Stimulated activated naive CD8-positive, alpha-beta T cell treated with anti-CD3 and anti-CD28 coated beads, Interleukin-15, Interleukin-2, amounts not matched to agents 100 ng/mL and 50 ng/mL, for 24 hours (primary cell): ENCODE measurements around the gene RET.
A peak's percentile ranks its signal among the peaks of the same experiment; 100 is the strongest.
"Not testable (repeated sequence)": the region's sequence is repeated elsewhere in the genome, so short reads cannot be mapped to it uniquely, and the experiment has no call there.

ENCODE experiments used
- H3K27ac Mint-ChIP-seq: one replicate; pipeline ENCODE4 v1.8.0; 2021; ENCODE audit warnings: mild to moderate bottlenecking, mixed read lengths
- H3K27me3 Mint-ChIP-seq: one replicate; pipeline ENCODE4 v1.8.0; 2021; ENCODE audit warnings: mixed read lengths
- H3K36me3 Mint-ChIP-seq: one replicate; pipeline ENCODE4 v1.8.0; 2021; ENCODE audit warnings: low read depth, mixed read lengths
- H3K4me1 Mint-ChIP-seq: one replicate; pipeline ENCODE4 v1.8.0; 2021; ENCODE audit warnings: low read depth, mixed read lengths
- H3K4me3 Mint-ChIP-seq: one replicate; pipeline ENCODE4 v1.8.0; 2021; ENCODE audit warnings: mild to moderate bottlenecking, mixed read lengths
- H3K9me3 Mint-ChIP-seq: one replicate; pipeline ENCODE4 v1.8.0; 2021; ENCODE audit warnings: mixed read lengths

RET gene

DNA sequence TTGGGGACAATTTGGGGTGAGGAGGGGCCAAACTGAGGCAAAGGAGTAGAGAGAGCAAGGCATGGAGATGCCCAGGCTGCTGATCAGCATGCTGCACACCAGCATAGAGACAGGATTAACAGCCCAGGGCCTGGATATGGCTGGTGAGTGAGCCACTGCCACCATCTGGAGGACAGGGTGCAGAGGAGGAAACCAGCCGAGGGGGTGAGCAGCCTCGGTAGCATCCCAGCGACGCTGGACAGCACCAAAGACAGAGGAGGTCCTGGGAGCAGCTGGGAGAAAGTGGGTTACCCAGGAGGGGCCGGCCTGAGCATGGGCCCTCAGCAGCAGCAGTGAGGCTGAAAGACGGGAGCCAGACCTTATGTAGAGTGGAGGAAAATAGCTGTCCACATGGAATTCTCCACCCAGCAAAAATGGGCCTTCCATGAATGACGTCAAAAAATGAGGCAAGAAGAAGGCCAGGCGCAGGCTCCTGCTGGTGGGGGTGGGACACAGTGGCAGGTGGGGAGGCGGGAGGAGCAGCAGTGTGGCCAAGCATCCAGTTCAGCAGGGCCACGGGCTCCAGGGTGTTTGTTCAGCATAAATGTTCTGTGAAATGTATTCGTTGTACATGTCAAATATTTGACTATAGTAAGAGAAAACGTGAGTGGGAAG is 16.7 kb downstream of the RET start:
- Mint-ChIP-seq H3K27me3 (peaks cover 3% of the 10 kb centered on the region), H3K27ac (no peak overlapping the region)

DNA sequence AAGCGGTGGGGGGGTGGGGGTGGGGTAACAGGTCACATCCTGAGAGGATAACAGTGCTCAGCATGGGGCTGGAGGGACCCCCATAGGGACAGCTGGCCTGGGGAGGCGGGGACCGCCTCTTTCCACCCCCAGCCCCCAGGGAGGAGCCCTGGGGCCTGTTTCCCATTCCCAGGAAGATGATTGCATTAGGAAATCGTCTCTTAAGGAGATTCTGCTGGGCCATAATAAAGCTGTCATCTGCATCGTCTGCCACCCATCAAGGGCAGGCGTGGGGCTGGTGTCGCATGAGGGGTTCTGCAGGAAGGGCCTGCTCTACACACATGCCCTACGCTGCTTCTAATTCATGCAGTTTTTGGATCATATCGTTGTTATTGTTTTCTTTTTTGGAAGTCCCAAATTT is 17.2 kb downstream of the RET start:
- no peaks in the 10 kb centered on the region for H3K36me3 Mint-ChIP-seq
- no peak overlapping the region for H3K4me3 Mint-ChIP-seq
- H3K9me3 Mint-ChIP-seq: no peaks in the 10 kb centered on the region
- no peaks in the 10 kb centered on the region for H3K4me1 Mint-ChIP-seq
- no peak overlapping the region for H3K27ac Mint-ChIP-seq
- H3K27me3 Mint-ChIP-seq: peaks cover 3% of the 10 kb centered on the region

More for the DNA sequence above, 16.7 kb downstream of the RET start:
- H3K4me3 Mint-ChIP-seq: no peak overlapping the region
- H3K9me3 Mint-ChIP-seq: no peaks in the 10 kb centered on the region
- no peaks in the 10 kb centered on the region for H3K4me1 Mint-ChIP-seq
- H3K36me3 Mint-ChIP-seq: no peaks in the 10 kb centered on the region

DNA sequence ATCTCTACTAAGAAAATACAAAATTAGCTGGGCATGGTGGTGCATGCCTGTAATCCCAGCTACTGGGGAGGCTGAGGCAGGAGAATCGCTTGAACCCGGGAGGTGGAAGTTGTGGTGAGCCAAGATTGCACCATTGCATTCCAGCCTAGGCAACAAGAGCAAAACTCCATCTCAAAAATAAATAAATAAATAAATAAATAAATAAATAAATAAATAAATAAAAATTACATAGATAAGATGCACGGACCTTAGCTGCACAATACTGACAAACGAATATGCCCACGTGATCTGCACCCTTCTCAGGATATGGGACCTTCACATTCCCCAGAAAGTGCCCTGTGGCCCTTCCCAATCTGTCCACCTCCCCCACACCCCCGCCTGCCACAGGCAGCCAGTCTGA is 22.5 kb downstream of the RET start:
- H3K4me1 Mint-ChIP-seq, H3K27ac Mint-ChIP-seq, H3K36me3 Mint-ChIP-seq, H3K4me3 Mint-ChIP-seq, H3K9me3 Mint-ChIP-seq: not testable (repeated sequence)
- peaks cover 25% of the 10 kb centered on the region for H3K27me3 Mint-ChIP-seq

DNA sequence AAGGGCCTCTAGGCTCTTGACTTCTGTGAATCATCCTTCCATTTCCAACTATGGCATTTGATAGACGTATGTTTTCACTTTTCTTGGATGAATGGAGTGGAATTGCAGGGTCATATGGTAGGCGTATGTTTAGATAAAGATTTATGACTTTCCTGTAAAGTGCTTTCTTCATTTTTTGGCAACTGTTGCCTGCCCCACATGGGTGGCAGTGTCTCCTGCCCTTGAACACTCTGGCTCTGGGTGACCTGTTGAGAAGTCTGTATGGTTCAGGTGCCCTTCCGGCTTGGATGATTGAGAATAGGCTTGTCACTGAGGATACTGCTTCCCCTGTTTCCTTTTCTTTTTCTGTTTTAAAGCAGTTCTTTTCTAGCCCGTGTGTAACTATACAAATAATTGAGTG is 23.1 kb downstream of the RET start:
- H3K9me3 Mint-ChIP-seq: no peaks in the 10 kb centered on the region
- no peak overlapping the region for H3K27ac Mint-ChIP-seq
- H3K36me3 Mint-ChIP-seq: no peaks in the 10 kb centered on the region
- no peaks in the 10 kb centered on the region for H3K4me1 Mint-ChIP-seq
- peaks cover 25% of the 10 kb centered on the region for H3K27me3 Mint-ChIP-seq
- no peak overlapping the region for H3K4me3 Mint-ChIP-seq

DNA sequence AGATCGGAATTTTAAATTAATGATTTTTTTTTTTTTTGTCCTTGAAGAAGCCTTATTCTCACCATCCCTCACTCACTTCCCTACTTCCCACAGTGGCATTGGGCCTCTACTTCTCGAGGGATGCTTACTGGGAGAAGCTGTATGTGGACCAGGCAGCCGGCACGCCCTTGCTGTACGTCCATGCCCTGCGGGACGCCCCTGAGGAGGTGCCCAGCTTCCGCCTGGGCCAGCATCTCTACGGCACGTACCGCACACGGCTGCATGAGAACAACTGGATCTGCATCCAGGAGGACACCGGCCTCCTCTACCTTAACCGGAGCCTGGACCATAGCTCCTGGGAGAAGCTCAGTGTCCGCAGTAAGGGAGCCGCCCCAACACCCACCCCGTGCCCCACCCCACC is 23.5 kb downstream of the RET start:
- Mint-ChIP-seq H3K4me1 (no peaks in the 10 kb centered on the region), H3K36me3 (no peaks in the 10 kb centered on the region), H3K4me3 (no peak overlapping the region), H3K9me3 (no peaks in the 10 kb centered on the region), H3K27me3 (peaks cover 25% of the 10 kb centered on the region), H3K27ac (no peak overlapping the region)

DNA sequence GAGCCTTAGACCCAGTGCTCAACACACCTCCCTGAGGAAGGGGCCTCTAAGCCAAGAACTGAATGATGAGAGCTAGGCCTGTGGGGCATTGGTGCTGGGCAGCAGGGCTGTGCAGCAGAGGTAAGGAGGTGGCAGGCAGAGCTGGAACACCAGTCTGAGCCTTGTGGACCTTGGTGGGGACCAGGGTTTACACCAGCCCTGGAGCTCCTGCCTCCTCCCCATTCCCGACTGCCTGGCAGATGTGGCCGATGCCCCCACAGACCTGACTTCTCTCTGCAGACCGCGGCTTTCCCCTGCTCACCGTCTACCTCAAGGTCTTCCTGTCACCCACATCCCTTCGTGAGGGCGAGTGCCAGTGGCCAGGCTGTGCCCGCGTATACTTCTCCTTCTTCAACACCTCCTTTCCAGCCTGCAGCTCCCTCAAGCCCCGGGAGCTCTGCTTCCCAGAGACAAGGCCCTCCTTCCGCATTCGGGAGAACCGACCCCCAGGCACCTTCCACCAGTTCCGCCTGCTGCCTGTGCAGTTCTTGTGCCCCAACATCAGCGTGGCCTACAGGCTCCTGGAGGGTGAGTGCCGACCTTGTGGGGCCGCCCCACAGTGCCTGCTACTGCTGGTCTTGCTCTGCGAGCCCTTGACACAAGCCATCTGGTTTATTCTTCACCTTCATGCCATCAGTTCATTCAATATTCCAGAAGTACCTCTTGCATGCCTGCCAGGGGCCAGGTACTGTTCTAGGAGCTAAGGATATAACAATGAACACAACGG is 25.4 kb downstream of the RET start:
- Mint-ChIP-seq H3K36me3 (no peaks in the 10 kb centered on the region), H3K27me3 (peaks cover 25% of the 10 kb centered on the region), H3K4me3 (no peak overlapping the region), H3K9me3 (no peaks in the 10 kb centered on the region), H3K27ac (no peak overlapping the region), H3K4me1 (no peaks in the 10 kb centered on the region)

DNA sequence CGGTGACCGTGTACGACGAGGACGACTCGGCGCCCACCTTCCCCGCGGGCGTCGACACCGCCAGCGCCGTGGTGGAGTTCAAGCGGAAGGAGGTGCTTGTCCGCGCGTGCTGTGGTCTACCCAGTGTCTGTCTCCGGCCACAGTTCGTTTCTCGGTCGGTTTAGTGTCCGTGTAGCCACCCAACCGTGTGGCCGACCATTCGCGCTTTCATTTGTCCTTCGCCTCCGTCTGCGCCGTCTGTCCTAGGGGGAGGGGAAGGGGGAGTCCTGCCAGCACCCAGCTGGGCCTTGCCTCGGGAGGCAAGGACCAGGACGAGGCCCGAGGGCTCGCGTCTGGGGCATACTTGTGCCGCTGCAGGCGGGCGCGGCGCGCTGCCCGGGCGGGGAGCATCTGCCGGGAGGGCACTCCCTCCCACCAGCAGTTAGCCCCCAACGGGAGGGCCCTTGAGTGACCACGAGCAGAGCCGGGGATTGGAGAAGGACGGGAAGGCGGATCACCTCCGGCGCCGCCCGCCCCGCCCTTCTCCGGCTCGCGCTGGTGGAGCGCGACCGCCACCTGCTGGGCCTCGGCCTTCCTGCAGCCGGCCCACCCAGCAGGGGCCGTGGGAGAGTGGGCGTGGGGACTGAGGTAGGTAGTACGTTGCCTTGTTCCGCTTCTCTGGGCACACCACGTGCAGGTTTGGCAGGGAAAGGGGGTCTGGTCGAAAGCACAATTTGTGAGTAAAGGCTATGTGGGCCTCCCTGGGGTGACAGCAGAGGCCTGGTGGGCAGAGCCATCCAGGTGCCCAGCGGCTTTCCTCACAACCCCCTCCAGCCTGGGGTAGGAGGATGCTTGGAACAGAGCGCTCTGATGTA is 28.5 kb downstream of the RET start:
- H3K4me1 Mint-ChIP-seq: no peaks in the 10 kb centered on the region
- no peak overlapping the region for H3K27ac Mint-ChIP-seq
- no peaks in the 10 kb centered on the region for H3K36me3 Mint-ChIP-seq
- H3K9me3 Mint-ChIP-seq: no peaks in the 10 kb centered on the region
- H3K27me3 Mint-ChIP-seq: peaks cover 22% of the 10 kb centered on the region
- H3K4me3 Mint-ChIP-seq: peak overlapping the region; percentile 62

DNA sequence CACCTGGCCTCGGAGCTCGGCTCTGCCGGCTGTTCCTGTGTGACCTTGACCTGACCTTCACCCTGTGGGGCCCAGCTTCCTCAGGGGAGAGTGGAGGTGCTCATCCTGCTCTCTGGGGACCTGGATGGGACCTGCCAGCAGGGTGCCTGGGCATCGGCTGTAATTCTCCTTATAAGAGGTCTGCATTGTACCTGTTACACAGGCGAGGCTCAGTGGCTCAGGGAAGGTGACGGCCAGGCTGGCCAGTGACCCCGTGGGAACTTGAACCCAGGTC is 29.0 kb downstream of the RET start:
- Mint-ChIP-seq H3K27ac (no peak overlapping the region), H3K36me3 (no peaks in the 10 kb centered on the region), H3K9me3 (no peaks in the 10 kb centered on the region), H3K4me1 (no peaks in the 10 kb centered on the region), H3K4me3 (no peak overlapping the region), H3K27me3 (peaks cover 22% of the 10 kb centered on the region)

DNA sequence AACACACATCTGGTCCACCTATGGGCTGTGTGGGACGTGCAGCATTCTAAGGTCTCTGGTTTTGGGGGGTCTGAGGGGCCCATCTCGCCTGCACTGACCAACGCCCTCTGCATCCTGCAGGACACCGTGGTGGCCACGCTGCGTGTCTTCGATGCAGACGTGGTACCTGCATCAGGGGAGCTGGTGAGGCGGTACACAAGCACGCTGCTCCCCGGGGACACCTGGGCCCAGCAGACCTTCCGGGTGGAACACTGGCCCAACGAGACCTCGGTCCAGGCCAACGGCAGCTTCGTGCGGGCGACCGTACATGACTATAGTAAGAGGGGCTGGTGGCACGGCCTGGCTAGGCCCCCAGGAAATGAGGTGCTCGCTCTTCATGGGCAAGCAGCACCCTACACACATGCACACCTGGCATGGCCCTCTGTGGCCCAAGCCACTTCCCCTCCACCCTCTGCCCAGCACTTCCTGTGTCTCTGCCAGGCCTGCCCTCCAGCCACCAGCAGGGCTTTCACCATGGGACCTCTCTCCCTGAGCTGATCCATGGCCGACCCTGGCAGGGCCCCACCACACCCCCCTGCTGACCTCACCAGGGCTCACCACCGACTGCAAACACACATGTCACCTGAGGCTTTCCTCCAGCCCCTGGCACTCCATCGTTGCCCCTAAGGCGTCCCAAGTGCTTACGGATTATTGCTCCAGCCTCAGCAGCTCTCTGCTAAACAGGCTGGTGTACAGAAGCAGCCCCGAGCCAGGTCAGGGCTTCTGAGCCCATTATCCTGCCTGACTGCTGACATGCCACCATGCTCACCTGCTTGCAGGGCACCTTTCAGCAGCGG is 29.6 kb downstream of the RET start:
- Mint-ChIP-seq H3K27ac (no peak overlapping the region), H3K4me1 (no peaks in the 10 kb centered on the region), H3K4me3 (no peak overlapping the region), H3K27me3 (peaks cover 21% of the 10 kb centered on the region), H3K9me3 (no peaks in the 10 kb centered on the region), H3K36me3 (no peaks in the 10 kb centered on the region)

DNA sequence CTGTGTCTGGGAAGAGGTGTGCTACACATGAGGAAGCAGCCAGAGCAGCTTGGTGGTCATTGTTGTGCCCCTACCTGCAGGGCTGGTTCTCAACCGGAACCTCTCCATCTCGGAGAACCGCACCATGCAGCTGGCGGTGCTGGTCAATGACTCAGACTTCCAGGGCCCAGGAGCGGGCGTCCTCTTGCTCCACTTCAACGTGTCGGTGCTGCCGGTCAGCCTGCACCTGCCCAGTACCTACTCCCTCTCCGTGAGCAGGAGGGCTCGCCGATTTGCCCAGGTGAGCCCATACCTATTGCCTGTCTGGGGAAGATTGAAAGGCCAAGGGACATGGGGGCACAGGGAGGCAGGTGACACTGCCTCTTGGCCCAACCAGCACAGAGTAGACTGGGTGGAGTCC is 32.1 kb downstream of the RET start:
- Mint-ChIP-seq H3K27ac (no peak overlapping the region), H3K4me1 (no peaks in the 10 kb centered on the region), H3K36me3 (no peaks in the 10 kb centered on the region), H3K9me3 (no peaks in the 10 kb centered on the region), H3K27me3 (peaks cover 2% of the 10 kb centered on the region), H3K4me3 (no peak overlapping the region)

DNA sequence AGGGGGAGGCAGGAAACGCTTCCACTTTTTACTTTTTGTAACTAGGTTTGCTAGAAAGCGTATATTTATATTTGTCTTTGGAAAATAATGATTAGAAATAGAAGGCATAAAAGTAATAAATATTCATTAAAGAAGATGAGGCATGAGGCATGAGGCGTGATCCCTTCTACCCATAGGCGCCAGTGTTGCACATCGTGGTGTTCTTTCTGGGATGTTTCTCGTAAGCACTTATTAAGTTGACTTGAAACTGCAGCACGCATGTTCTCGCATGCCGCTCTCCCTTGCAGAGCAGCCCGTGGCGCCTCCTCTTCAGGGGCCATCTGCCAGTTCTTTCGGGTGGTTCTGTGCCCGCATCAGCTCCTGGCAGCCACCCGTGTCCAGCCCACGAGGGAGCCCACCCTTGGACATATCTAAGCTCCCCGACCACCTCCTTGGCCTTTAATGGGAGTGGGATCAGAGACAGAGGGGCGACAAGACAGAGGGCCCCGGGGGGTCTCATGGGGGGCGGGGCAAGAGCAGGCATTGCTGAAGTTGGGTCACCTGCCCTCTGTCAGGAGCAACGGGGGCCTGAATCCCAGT is 32.9 kb downstream of the RET start:
- no peak overlapping the region for H3K4me3 Mint-ChIP-seq
- no peaks in the 10 kb centered on the region for H3K4me1 Mint-ChIP-seq
- no peaks in the 10 kb centered on the region for H3K27me3 Mint-ChIP-seq
- no peak overlapping the region for H3K27ac Mint-ChIP-seq
- no peaks in the 10 kb centered on the region for H3K36me3 Mint-ChIP-seq
- no peaks in the 10 kb centered on the region for H3K9me3 Mint-ChIP-seq

DNA sequence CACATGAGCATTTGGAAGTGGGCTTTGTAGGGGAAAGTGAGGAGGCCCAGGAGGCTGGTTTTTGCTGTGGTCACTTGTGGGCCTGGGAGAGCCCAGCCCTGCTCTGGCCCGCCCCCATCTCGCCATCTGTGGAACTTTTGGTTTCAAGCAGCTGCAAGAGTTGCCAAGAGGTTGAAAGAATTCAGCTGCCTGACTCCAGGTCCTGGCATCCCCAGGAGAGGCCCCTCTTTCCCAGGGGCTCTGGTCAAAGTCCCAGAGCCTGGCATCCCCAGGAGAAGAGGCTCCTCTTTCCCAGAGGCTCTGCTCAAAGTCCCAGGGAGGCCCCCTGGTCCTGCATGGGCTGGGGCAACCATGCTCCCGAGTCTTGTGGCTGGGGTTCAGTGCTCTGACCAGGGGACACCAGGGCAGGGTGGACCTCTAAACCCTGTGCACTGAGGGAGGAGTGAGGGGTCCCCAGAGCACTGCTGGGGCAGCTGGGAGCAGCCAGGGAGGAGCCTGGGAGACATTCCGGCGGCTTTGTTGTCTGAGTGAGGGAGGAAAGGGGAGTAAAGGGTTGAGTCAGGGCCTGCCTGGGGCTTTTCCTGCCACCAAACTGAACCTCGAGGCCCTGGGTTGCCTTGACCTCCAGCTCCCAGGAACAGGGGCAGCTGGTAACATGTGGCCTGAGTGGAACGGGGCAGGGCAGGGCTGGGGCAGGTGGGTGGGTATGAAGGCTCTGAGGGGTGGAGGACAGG is 33.6 kb downstream of the RET start:
- Mint-ChIP-seq H3K36me3 (no peaks in the 10 kb centered on the region), H3K27me3 (no peaks in the 10 kb centered on the region), H3K27ac (no peak overlapping the region), H3K4me1 (no peaks in the 10 kb centered on the region), H3K4me3 (no peak overlapping the region), H3K9me3 (no peaks in the 10 kb centered on the region)

DNA sequence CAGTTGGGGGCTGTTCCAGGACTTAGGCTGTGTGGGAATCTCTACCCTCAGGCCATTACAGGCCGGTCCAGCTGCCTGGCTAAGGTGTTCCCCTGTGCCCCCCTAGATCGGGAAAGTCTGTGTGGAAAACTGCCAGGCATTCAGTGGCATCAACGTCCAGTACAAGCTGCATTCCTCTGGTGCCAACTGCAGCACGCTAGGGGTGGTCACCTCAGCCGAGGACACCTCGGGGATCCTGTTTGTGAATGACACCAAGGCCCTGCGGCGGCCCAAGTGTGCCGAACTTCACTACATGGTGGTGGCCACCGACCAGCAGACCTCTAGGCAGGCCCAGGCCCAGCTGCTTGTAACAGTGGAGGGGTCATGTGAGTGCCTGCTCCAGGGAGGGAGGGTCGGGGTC is 34.2 kb downstream of the RET start:
- no peak overlapping the region for H3K27ac Mint-ChIP-seq
- no peaks in the 10 kb centered on the region for H3K4me1 Mint-ChIP-seq
- no peaks in the 10 kb centered on the region for H3K36me3 Mint-ChIP-seq
- H3K27me3 Mint-ChIP-seq: no peaks in the 10 kb centered on the region
- no peak overlapping the region for H3K4me3 Mint-ChIP-seq
- no peaks in the 10 kb centered on the region for H3K9me3 Mint-ChIP-seq
